LNCaP clone FGC (cell line): ENCODE results near the gene PRDX2.

Experiments used
- DNase-seq: peaks from one replicate; pipeline ENCODE4 v3.0.0-alpha.2; 2011; ENCODE audit warnings: low read depth
- H3K4me3 ChIP-seq: 2 replicates; pipeline ENCODE4 v1.5.1; 2011; ENCODE audit warnings: mild to moderate bottlenecking, low read depth, low read length, control low read depth
- CTCF ChIP-seq: IDR thresholded peaks from 2 replicates; pipeline ENCODE4 v1.5.1; 2012; ENCODE audit warnings: mild to moderate bottlenecking; ENCODE audit not compliant: control insufficient read depth, insufficient read depth; ENCODE audit errors: extremely low read depth

PRDX2 gene

DNA sequence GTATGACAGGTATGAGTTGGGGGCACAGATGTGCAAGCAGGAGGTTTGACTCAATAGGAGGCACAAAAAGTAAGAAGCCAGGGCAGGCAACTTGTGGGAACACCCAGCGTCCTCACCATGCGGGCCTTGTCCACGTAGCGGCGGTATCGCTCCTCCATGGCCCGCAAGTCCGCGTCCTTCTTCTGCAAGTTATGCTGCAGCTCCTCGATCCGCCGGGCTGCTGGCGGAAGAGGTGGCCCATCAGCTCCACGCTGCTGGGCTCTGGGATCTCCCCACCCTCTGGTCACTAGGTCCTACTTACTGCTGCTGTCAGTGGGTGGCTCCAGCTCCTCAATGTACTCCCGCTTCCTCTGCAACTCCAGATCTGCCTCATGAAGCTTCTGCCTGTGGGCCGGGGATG lies 36.9 kb downstream of the PRDX2 start:
- DNase-seq = no peak
- no peak for TF ChIP-seq CTCF
- H3K4me3 ChIP-seq = no peak overlapping the region

- no peak overlapping the region for H3K4me3 ChIP-seq
- TF ChIP-seq CTCF = no peak
- DNase-seq = no peak
These were observed 38.5 kb downstream of the PRDX2 start for GRCh38 chr19:12763100-12763499.

DNA sequence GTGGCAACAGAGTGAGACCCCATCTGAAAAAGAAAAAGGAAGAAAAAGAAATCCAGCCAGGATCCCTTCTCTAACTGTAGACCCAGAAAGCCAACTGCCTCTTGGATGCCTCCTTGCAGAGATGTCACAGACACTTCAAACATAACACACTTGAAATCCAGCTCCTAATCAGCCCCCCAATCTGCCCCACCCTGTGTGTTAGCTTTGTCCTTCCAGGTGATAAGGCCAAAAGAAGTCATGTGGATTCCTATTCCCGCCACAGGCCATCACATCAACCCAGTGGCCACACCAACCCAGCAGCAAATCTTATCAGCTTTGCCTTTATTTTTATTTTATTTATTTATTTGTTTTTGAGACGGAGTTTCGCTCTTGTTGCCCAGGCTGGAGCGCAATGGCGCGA lies 41.9 kb downstream of the PRDX2 start:
- no peak for DNase-seq
- TF ChIP-seq CTCF = no peak
- H3K4me3 ChIP-seq = no peak overlapping the region

GRCh38 chr19:12757544-12758274 lies 43.9 kb downstream of the PRDX2 start:
- 0 out of 2 replicates have a peak overlapping the region, but pooled peaks have one; percentile 18 for H3K4me3 ChIP-seq
- TF ChIP-seq CTCF = peak; percentile 88
- peak; percentile 23 for DNase-seq

DNA sequence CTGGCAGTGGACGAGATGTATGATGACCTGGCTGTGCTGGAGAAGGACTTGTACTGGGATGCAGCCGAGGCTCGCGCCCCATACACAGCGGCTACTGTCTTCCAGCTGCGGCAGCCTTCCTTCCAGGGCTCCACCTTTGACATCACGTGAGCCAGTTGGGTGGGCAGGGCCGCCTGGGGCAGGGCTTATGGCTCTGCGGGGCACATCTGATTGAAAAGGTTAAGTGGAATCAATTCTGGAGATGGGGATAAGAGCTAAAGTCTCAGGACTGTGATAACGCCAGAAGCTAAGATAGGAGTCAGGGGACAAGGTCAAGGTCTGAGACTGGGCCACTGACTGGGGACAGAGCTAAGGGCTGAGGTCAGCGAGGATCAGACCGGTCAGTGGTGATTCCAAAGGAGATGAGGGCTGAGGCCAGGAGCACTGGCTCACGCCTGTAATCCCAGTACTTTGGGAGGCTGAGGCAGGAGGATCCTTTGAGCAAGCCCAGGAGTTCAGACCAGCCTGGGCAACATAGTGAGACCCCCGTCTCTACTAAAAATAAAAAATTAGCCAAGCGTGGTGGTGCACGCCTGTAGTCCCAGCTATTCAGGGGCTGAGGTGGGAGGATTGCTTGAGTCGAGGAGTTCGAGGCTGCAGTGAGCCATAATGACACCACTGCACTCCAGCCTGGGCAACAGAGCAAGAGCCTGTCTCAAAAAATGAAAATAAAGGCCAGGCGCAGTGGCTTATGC lies 45.3 kb downstream of the PRDX2 start:
- H3K4me3 ChIP-seq = no peak overlapping the region

GRCh38 chr19:12754465-12755196 lies 47.0 kb downstream of the PRDX2 start:
- TF ChIP-seq CTCF = no peak
- H3K4me3 ChIP-seq = no peak overlapping the region
- DNase-seq = no peak

More for the DNA sequence above, 45.3 kb downstream of the PRDX2 start:
- no peak for DNase-seq
- no peak for TF ChIP-seq CTCF
